Progenitor cell of endocrine pancreas (in vitro differentiated cells): ENCODE results near the gene GMDS. TPM values are rescaled to one million over a fixed set of nuclear protein-coding genes. Genes with fewer than 3 reads are reported as not detected.

Source experiments
- DNase-seq: peaks from one replicate; pipeline ENCODE4 v3.0.0; 2021; ENCODE audit warnings: low spot score; ENCODE audit not compliant: unreplicated experiment
- H3K27ac Mint-ChIP-seq: 2 replicates; pipeline ENCODE4 v1.8.0; 2021; ENCODE audit warnings: mild to moderate bottlenecking, moderate library complexity, mixed read lengths
- H3K27me3 Mint-ChIP-seq: 2 replicates; pipeline ENCODE4 v1.8.0; 2021; ENCODE audit warnings: mixed read lengths
- H3K36me3 Mint-ChIP-seq: 2 replicates; pipeline ENCODE4 v1.8.0; 2022; ENCODE audit warnings: mixed read lengths; ENCODE audit not compliant: insufficient read depth
- H3K4me1 Mint-ChIP-seq: 2 replicates; pipeline ENCODE4 v1.8.0; 2021; ENCODE audit warnings: low read depth, mixed read lengths
- H3K4me3 Mint-ChIP-seq: 2 replicates; pipeline ENCODE4 v1.8.0; 2021; ENCODE audit warnings: low read depth, mild to moderate bottlenecking, moderate library complexity, mixed read lengths
- H3K9me3 Mint-ChIP-seq: 2 replicates; pipeline ENCODE4 v1.8.0; 2021; ENCODE audit warnings: low read depth, mixed read lengths
- CTCF ChIP-seq: fragments of 200-600 bp; sonication (generic); IDR thresholded peaks from one replicate; pipeline ENCODE4 v1.5.0; 2021; ENCODE audit warnings: antibody characterized with exemption, mild to moderate bottlenecking; ENCODE audit not compliant: unreplicated experiment
- total RNA-seq: library from RNA; stranded (reverse); gene quantifications from 2 replicates; pipeline ENCODE4 v1.2.1, GENCODE V29; 2021

Gene GMDS
- total RNA-seq, 1 donor from 2014 or later, result 17.2 TPM

DNA sequence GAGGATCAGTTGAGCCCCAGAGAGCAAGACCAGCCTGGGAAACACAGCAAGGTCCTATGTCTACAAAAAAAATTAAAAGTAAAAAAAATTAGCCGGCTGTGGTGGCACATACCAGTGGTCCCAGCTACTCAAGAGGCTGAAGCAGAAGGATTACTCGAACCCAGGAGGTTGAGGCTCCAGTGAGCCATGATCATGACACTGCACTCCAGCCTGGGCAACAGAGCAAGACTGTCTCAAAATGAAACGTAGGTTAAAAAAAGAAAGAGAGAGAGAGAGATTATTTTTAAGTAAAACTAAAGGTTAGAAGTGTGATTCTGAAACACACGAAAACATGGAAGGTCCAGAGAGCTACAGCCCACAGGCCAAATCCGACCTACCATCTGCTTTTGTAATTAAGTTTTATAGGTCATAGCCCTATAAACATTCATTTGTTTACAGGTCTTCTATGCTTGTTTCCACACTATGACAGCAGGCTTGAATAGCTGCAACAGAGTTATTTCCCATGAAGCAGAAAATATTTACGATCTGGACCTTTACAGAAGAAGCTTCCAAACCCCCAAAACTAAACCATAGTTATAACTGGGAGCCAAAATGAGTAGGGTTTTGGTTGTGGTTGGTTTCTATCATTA lies 279.7 kb downstream of the GMDS start:
- Mint-ChIP-seq H3K4me3 (no peak overlapping the region), H3K4me1 (peaks cover 8% of the 10 kb centered on the region), H3K36me3 (no peaks in the 10 kb centered on the region), H3K27ac (no peak overlapping the region), H3K27me3 (no peaks in the 10 kb centered on the region), H3K9me3 (no peaks in the 10 kb centered on the region)
- no peak for TF ChIP-seq CTCF
- DNase-seq, result no peak

DNA sequence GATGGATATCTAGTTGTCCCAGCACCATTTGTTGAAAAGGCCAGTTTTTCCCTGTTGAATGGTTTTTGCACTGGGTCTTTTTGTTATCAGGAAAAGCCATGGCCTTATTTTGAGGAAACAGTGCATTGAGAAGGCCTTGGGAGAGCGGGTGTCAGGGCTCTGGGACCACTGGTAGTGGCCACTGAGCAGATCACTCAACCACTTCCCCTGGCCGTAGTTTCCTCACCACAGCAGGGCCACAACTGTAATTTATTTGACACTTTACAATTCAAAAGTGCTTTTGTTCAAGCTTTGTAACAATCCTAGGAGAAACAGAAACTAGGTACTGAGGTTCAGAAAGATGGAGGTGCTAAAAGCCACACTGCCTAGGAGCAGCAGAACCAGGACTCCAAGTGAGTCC lies 281.8 kb downstream of the GMDS start:
- TF ChIP-seq CTCF, result no peak
- Mint-ChIP-seq H3K9me3 (no peaks in the 10 kb centered on the region), H3K4me3 (no peak overlapping the region), H3K27me3 (no peaks in the 10 kb centered on the region), H3K36me3 (no peaks in the 10 kb centered on the region), H3K4me1 (no peaks in the 10 kb centered on the region), H3K27ac (no peak overlapping the region)
- DNase-seq, result no peak

- Mint-ChIP-seq H3K27me3 (no peaks in the 10 kb centered on the region), H3K4me1 (no peaks in the 10 kb centered on the region), H3K36me3 (no peaks in the 10 kb centered on the region), H3K27ac (no peak overlapping the region), H3K4me3 (no peak overlapping the region), H3K9me3 (no peaks in the 10 kb centered on the region)
- DNase-seq, result no peak
- TF ChIP-seq CTCF, result no peak
Observed at GRCh38 chr6:1962201-1962600, 283.2 kb downstream of the GMDS start.

GRCh38 chr6:1960486-1961142 lies 284.8 kb downstream of the GMDS start:
- H3K36me3 Mint-ChIP-seq, result no peaks in the 10 kb centered on the region
- H3K27me3 Mint-ChIP-seq, result no peaks in the 10 kb centered on the region
- H3K4me3 Mint-ChIP-seq, result no peak overlapping the region
- DNase-seq, result no peak
- H3K4me1 Mint-ChIP-seq, result no peaks in the 10 kb centered on the region
- no peaks in the 10 kb centered on the region for H3K9me3 Mint-ChIP-seq
- TF ChIP-seq CTCF, result no peak
- no peak overlapping the region for H3K27ac Mint-ChIP-seq

DNA sequence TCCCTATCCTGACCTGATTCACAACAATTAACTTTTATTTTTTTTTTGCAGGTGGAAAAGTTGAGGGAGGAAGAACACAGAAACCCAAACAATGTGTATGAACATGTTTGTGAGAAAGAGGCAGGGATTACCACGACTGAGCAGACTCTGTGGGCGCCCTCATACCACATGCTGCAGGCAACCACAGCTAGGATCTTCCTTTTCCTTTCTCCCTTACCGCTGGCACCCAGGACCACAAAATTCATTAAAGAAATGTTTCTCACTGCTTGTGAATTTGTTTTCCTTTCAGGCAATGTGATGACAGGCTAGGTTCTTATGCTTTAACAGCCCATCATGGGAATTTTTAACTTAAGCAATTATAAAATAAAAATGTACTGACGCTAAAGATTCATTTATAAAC lies 287.1 kb downstream of the GMDS start:
- no peak for TF ChIP-seq CTCF
- Mint-ChIP-seq H3K9me3 (no peaks in the 10 kb centered on the region), H3K27ac (no peak overlapping the region), H3K4me1 (no peaks in the 10 kb centered on the region), H3K27me3 (no peaks in the 10 kb centered on the region), H3K4me3 (no peak overlapping the region), H3K36me3 (no peaks in the 10 kb centered on the region)
- no peak for DNase-seq
